Thyroid gland (tissue), 4 donors: Measurements from ENCODE around the gene PRICKLE1. TPM values are rescaled to one million over a fixed set of nuclear protein-coding genes. Genes with fewer than 3 reads are reported as not detected.

Experiments
- DNase-seq, 2 donors: peaks; one replicate each; pipeline ENCODE4 v3.0.0-alpha.2; 2019
- H3K27ac ChIP-seq, 3 donors: fragments of 200-600 bp; sonication (generic); 1 replicate in 2 of 3; 2 replicates in 1 of 3; pipeline ENCODE4 v1.5.1; 2016 to 2019; ENCODE audit warnings: mild to moderate bottlenecking in 1 of 3, moderate library complexity in 1 of 3
- H3K27me3 ChIP-seq: fragments of 200-600 bp; sonication (generic); one replicate; pipeline ENCODE4 v1.5.1; 2019
- H3K36me3 ChIP-seq, 2 donors: fragments of 200-600 bp; sonication (generic); one replicate each; pipeline ENCODE4 v1.5.1; 2016 to 2019
- H3K4me1 ChIP-seq, 2 donors: fragments of 200-600 bp; sonication (generic); one replicate each; pipeline ENCODE4 v1.5.1; 2017 to 2019
- H3K4me3 ChIP-seq, 3 donors: fragments of 200-600 bp; sonication (generic); replicated peaks in 1 of 3; 1 replicate in 2 of 3; 2 replicates in 1 of 3; pipeline ENCODE4 v1.5.1; 2016; ENCODE audit warnings: mild to moderate bottlenecking in 1 of 3
- H3K9me3 ChIP-seq: fragments of 200-600 bp; sonication (generic); one replicate; pipeline ENCODE4 v1.5.1; 2017
- POLR2A ChIP-seq, 2 donors: fragments of 450-650 bp; IDR thresholded peaks; one replicate each; pipeline ENCODE4 v1.6.1; 2017; ENCODE audit warnings: antibody characterized with exemption in 2 of 2, mild to moderate bottlenecking in 2 of 2, moderate library complexity in 1 of 2
- WGBS, 2 donors: methylation state at CpG; one replicate each; pipeline ENCODE4 v1.1.5; 2017; 5-methylcytosine and 5-hydroxymethylcytosine counted together
- intact Hi-C: fragments of 100-400 bp; cut with DNase I; formaldehyde crosslinking; loops from one replicate; pipeline ENCODE4 v1.15.1; 2023
- total RNA-seq, 4 donors: library from RNA; depleted of rRNA; stranded (reverse); fragments of >200 nt; gene quantifications; one replicate each; pipeline ENCODE4 v1.2.3, GENCODE V29; 2016
- TF ChIP-seq, protein P1 (sequence below), 6 experiments: fragments of 200-600 bp in 3 of 6; fragments of 450-650 bp in 3 of 6; sonication (generic) in 3 of 6; IDR thresholded peaks; one replicate each; pipeline ENCODE4 v1.5.1; 2016 to 2019; ENCODE audit warnings: antibody characterized with exemption in 6 of 6, mild to moderate bottlenecking in 2 of 6, inconsistent platforms in 1 of 6, moderate library complexity in 1 of 6

PRICKLE1 gene
- total RNA-seq, 4 donors from 2014 or later, result 17.2 to 25.4 (median 19.6) TPM

DNA sequence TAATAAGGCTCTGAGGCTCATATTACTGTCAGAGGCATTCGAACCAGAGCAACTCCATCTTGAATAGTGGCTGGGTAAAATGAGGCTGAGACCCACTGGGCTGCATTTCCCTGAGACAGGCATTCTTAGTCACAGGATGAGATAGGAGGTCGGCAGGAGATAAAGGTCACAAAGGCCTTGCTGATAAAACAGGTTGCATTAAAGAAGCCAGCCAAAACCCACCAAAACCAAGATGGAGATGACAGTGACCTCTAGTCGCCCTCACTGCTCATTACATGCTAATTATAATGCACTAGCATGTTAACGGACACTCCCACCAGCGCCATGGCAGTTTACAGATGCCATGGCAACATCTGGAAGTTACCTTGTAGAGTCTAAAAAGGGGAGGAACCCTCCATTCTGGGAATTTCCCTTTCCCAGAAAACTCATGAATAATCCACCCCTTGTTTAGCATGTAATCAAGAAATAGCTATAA is 18.1 kb upstream of the PRICKLE1 start:
- no peak for DNase-seq
- no peak for TF ChIP-seq POLR2A (IDR thresholded peaks at IDR 0.05)
- TF ChIP-seq, protein P1, sequence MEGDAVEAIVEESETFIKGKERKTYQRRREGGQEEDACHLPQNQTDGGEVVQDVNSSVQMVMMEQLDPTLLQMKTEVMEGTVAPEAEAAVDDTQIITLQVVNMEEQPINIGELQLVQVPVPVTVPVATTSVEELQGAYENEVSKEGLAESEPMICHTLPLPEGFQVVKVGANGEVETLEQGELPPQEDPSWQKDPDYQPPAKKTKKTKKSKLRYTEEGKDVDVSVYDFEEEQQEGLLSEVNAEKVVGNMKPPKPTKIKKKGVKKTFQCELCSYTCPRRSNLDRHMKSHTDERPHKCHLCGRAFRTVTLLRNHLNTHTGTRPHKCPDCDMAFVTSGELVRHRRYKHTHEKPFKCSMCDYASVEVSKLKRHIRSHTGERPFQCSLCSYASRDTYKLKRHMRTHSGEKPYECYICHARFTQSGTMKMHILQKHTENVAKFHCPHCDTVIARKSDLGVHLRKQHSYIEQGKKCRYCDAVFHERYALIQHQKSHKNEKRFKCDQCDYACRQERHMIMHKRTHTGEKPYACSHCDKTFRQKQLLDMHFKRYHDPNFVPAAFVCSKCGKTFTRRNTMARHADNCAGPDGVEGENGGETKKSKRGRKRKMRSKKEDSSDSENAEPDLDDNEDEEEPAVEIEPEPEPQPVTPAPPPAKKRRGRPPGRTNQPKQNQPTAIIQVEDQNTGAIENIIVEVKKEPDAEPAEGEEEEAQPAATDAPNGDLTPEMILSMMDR (IDR thresholded peaks at IDR 0.05), result no peak
- no peaks in the 10 kb centered on the region for H3K36me3 ChIP-seq
- H3K4me1 ChIP-seq, result no peaks in the 10 kb centered on the region
- no peaks in the 10 kb centered on the region for H3K9me3 ChIP-seq
- WGBS, 2 donors, result 71 to 87% methylated on average over 4 to 5 of the region's 5 CpGs
- intact Hi-C loops, result no loop called here
- H3K4me3 ChIP-seq, result no peak overlapping the region
- H3K27ac ChIP-seq, result no peak overlapping the region
- H3K27me3 ChIP-seq, result no peaks in the 10 kb centered on the region

DNA sequence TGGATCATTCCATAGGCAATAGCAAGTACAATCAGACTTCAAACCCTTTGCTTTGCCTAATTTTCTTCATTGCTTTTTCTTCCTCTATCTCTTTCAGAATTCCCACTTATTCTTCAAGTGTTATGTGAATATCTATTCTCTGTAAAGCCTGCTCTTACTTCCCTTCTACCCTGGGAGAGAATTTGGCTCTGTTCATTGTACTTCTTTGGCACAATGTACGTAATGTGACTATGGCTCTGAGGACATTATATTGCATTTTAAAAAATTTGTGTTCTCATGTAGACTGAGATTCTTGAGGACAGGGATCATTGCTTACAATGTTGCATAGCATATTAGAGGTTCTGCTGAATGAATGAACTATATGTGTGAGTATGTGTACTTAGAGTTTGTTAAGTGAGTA is 16.9 kb upstream of the PRICKLE1 start:
- 84 to 93% methylated on average over 1 of the region's 1 CpG for WGBS, 2 donors

DNA sequence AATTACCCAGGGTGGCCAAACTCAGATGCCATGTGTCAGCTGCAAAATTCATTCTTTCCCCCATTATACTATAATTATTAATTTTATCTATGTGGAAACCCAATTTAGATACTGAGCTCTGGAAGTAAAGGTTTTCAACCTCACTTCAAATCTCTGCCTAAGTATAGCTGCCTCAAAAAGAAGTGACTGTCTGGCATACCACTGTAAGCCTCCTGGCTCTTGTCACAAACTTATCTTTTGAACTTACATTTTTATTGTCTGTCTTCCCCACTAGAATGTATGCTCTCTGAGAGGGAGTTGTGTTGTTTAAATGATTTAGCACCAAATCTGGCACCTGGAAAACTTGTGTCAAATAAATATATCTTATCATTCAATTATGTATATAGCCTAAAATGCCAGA is 16.1 kb upstream of the PRICKLE1 start:
- Histone ChIP-seq H3K27me3 (no peaks in the 10 kb centered on the region), H3K4me3 (no peak overlapping the region), H3K4me1 (no peaks in the 10 kb centered on the region), H3K27ac (no peak overlapping the region), H3K36me3 (no peaks in the 10 kb centered on the region), H3K9me3 (no peaks in the 10 kb centered on the region)
- no peak for TF ChIP-seq POLR2A (IDR thresholded peaks at IDR 0.05)
- TF ChIP-seq, protein P1 (IDR thresholded peaks at IDR 0.05), result no peak
- intact Hi-C loops, result no loop called here
- no peak for DNase-seq

More for the DNA sequence above, 16.9 kb upstream of the PRICKLE1 start:
- DNase-seq, result no peak
- no peak overlapping the region for H3K4me3 ChIP-seq
- TF ChIP-seq, protein P1 (IDR thresholded peaks at IDR 0.05), result no peak
- TF ChIP-seq POLR2A (IDR thresholded peaks at IDR 0.05), result no peak
- no peaks in the 10 kb centered on the region for H3K36me3 ChIP-seq
- no peaks in the 10 kb centered on the region for H3K4me1 ChIP-seq
- H3K27me3 ChIP-seq, result no peaks in the 10 kb centered on the region
- intact Hi-C loops, result no loop called here
- H3K27ac ChIP-seq, result no peak overlapping the region
- H3K9me3 ChIP-seq, result no peaks in the 10 kb centered on the region

DNA sequence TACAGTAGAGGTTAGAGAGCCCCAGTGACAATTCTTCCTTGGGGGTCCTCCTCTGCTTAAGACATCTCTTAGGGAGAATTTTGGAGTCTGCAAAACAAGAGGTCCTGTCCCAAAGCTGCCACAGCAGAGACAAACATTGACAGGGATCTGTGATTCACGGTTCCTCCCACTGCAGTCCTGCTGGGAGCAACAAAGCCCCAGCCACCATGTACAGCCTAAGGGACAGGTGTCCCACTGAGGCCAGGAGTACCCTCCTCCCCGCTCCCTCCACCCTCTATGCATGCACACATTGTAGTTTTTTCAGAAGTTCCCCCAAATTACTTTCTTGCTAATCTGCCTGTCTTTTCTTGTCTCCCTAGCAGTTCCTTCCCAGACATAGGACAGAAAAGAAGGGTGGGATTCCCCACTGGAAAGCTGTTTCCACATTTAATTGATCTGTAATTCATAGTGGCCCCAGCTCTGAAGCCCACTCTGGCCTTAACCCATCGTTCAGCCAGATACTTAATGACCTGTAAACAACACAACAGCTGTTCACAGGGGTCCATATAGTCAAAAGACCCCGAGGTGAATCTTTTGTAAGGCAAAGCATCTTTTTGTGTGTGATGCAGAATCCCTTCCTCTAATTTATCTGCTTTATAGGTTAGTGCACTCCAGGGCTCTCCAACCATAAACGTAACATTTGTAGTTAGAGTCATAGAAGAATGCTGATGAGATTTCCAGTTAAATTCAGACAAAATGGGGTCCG is 13.9 kb upstream of the PRICKLE1 start:
- Histone ChIP-seq H3K36me3 (no peaks in the 10 kb centered on the region), H3K4me1 (no peaks in the 10 kb centered on the region), H3K4me3 (no peak overlapping the region), H3K9me3 (no peaks in the 10 kb centered on the region), H3K27ac (no peak overlapping the region), H3K27me3 (no peaks in the 10 kb centered on the region)
- intact Hi-C loops, result no loop called here
- no peak for DNase-seq
- 59 to 60% methylated on average over 6 of the region's 6 CpGs for WGBS, 2 donors
- TF ChIP-seq, protein P1 (IDR thresholded peaks at IDR 0.05), result no peak

DNA sequence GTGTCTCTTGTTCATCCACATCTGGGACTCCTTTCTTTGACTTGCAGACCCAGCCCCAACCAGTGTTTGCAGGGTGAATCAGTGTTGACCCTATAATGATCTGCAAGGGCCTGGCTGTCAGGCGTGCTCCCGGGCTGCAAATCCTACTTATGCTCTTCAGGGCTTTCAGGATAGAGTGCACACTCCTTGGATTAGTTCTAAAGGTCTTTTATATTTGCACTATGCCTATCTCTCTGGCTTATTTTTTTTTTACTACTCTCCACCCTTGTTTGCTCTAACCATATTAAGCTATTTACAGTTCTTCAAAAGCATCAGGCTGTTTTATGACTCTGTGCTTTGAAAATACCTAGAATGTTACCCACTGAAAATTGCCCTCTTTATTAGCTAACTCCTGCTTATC is 4.3 kb upstream of the PRICKLE1 start:
- 60 to 71% methylated on average over 2 of the region's 2 CpGs for WGBS, 2 donors
- DNase-seq, result no peak

More for the DNA sequence above, 4.3 kb upstream of the PRICKLE1 start:
- intact Hi-C loops, result no loop called here
- H3K4me3 ChIP-seq, result no peak overlapping the region
- H3K36me3 ChIP-seq, result no peaks in the 10 kb centered on the region
- no peaks in the 10 kb centered on the region for H3K27me3 ChIP-seq
- TF ChIP-seq POLR2A (IDR thresholded peaks at IDR 0.05), result no peak
- TF ChIP-seq, protein P1 (IDR thresholded peaks at IDR 0.05), result no peak
- no peak overlapping the region for H3K27ac ChIP-seq
- peaks cover 0 to 10% of the 10 kb centered on the region in 2 donors for H3K4me1 ChIP-seq
- H3K9me3 ChIP-seq, result no peaks in the 10 kb centered on the region
